GM19395 (cell line): ENCODE measurements around the gene ISY1.
"Not testable (repeated sequence)": the region's sequence is repeated elsewhere in the genome, so short reads cannot be mapped to it uniquely, and the experiment has no call there.

Experiments used
- ATAC-seq: cut with Tn5 transposase; IDR thresholded peaks from one replicate; pipeline ENCODE4 v1.9.1; 2021; ENCODE audit warnings: mild to moderate bottlenecking, moderate library complexity; ENCODE audit not compliant: unreplicated experiment

The ISY1 gene

GRCh38 chr3:129121016-129121791, 39.7 kb downstream of the ISY1 start:
- peak; percentile 9 for ATAC-seq

- peak; percentile 73 for ATAC-seq
These were observed 40.4 kb downstream of the ISY1 start for GRCh38 chr3:129120254-129121004.

GRCh38 chr3:129119365-129120100, 41.3 kb downstream of the ISY1 start:
- no peak for ATAC-seq

- ATAC-seq, result no peak
These were observed 42.1 kb downstream of the ISY1 start for GRCh38 chr3:129118745-129119144.

- no peak for ATAC-seq
These were observed 43.7 kb downstream of the ISY1 start for GRCh38 chr3:129117134-129117533.

GRCh38 chr3:129116482-129116946, 44.3 kb downstream of the ISY1 start:
- ATAC-seq, result no peak

- no peak for ATAC-seq
These were observed 46.4 kb downstream of the ISY1 start for GRCh38 chr3:129114455-129114854.

- ATAC-seq, result no peak
These were observed 48.4 kb downstream of the ISY1 start for GRCh38 chr3:129112308-129113052.

GRCh38 chr3:129111076-129111780, 49.6 kb downstream of the ISY1 start:
- not testable (repeated sequence) for ATAC-seq

GRCh38 chr3:129107793-129108192, 53.1 kb downstream of the ISY1 start:
- no peak for ATAC-seq

- no peak for ATAC-seq
These were observed 53.8 kb downstream of the ISY1 start for GRCh38 chr3:129106866-129107565.

GRCh38 chr3:129106320-129106719, 54.5 kb downstream of the ISY1 start:
- no peak for ATAC-seq

- no peak for ATAC-seq
These were observed 55.0 kb downstream of the ISY1 start for GRCh38 chr3:129105862-129106261.

- ATAC-seq, result no peak
These were observed 56.3 kb downstream of the ISY1 start for GRCh38 chr3:129104498-129105079.

- ATAC-seq, result no peak
These were observed 56.8 kb downstream of the ISY1 start for GRCh38 chr3:129104051-129104450.

GRCh38 chr3:129103296-129103695, 57.6 kb downstream of the ISY1 start:
- ATAC-seq, result no peak

GRCh38 chr3:129101370-129102138, 59.3 kb downstream of the ISY1 start:
- no peak for ATAC-seq

- no peak for ATAC-seq
These were observed 60.6 kb downstream of the ISY1 start for GRCh38 chr3:129100274-129100673.
